HEK293T (cell line): Measurements from ENCODE around the gene L3HYPDH.

Experiments used
- CTCF ChIA-PET: fragments of 350-600 bp; formaldehyde crosslinking; extraction: SDS; loops from one replicate; lab custom pipeline; 2021; ENCODE audit warnings: antibody characterized with exemption, inconsistent platforms; lab: Yijun Ruan, JAX
- POLR2A ChIA-PET: fragments of 350-600 bp; formaldehyde crosslinking; extraction: SDS; loops from one replicate; lab custom pipeline; 2020; ENCODE audit warnings: antibody characterized with exemption, inconsistent platforms; lab: Yijun Ruan, JAX
- DNase-seq: peaks from one replicate; pipeline ENCODE4 v3.0.0; 2012; ENCODE audit warnings: mixed read lengths; ENCODE audit errors: extremely low spot score
- ARNT ChIP-seq: fragments of 450-650 bp; IDR thresholded peaks from 2 replicates; pipeline ENCODE4 v1.6.1; 2017; ENCODE audit warnings: mild to moderate bottlenecking
- BHLHE40 ChIP-seq: fragments of 450-650 bp; IDR thresholded peaks from 2 replicates; pipeline ENCODE4 v1.6.1; 2016; ENCODE audit warnings: mild to moderate bottlenecking, moderate library complexity, borderline replicate concordance
- CTBP1 ChIP-seq: fragments of 450-650 bp; IDR thresholded peaks from 2 replicates; pipeline ENCODE4 v1.6.1; 2016; ENCODE audit warnings: borderline replicate concordance
- ELF4 ChIP-seq: fragments of 450-650 bp; IDR thresholded peaks from 2 replicates; pipeline ENCODE4 v1.6.1; 2017; ENCODE audit warnings: antibody characterized with exemption
- FOXA1 ChIP-seq: fragments of 450-650 bp; IDR thresholded peaks from 2 replicates; pipeline ENCODE4 v1.6.1; 2016; ENCODE audit warnings: mild to moderate bottlenecking
- FOXK2 ChIP-seq: fragments of 450-650 bp; IDR thresholded peaks from 2 replicates; pipeline ENCODE4 v1.6.1; 2016; ENCODE audit warnings: mild to moderate bottlenecking
- FOXM1 ChIP-seq: fragments of 450-650 bp; IDR thresholded peaks from 2 replicates; pipeline ENCODE4 v1.6.1; 2017; ENCODE audit warnings: mild to moderate bottlenecking, borderline replicate concordance
- HDGF ChIP-seq: fragments of 450-650 bp; IDR thresholded peaks from 2 replicates; pipeline ENCODE4 v1.6.1; 2017; ENCODE audit warnings: antibody characterized with exemption, borderline replicate concordance
- L3MBTL2 ChIP-seq: fragments of 450-650 bp; conservative IDR thresholded peaks from 2 replicates; pipeline ENCODE4 v1.6.1; 2016; ENCODE audit warnings: mild to moderate bottlenecking
- LEF1 ChIP-seq: fragments of 450-650 bp; IDR thresholded peaks from 2 replicates; pipeline ENCODE4 v1.6.1; 2017; ENCODE audit warnings: mild to moderate bottlenecking, borderline replicate concordance
- NFRKB ChIP-seq: fragments of 450-650 bp; IDR thresholded peaks from 2 replicates; pipeline ENCODE4 v1.6.1; 2016; ENCODE audit warnings: mild to moderate bottlenecking, moderate library complexity
- SP1 ChIP-seq: fragments of 450-650 bp; IDR thresholded peaks from 2 replicates; pipeline ENCODE4 v1.6.1; 2017
- SUZ12 ChIP-seq: fragments of 450-650 bp; IDR thresholded peaks from 2 replicates; pipeline ENCODE4 v1.6.1; 2016; ENCODE audit warnings: mild to moderate bottlenecking
- TARDBP ChIP-seq: fragments of 450-650 bp; IDR thresholded peaks from 2 replicates; pipeline ENCODE4 v1.6.1; 2016
- ZNF384 ChIP-seq: fragments of 450-650 bp; IDR thresholded peaks from 2 replicates; pipeline ENCODE4 v1.6.1; 2016
- TF ChIP-seq, protein P1 (sequence below): fragments of 450-650 bp; IDR thresholded peaks from 2 replicates; pipeline ENCODE4 v1.6.1; 2016

L3HYPDH gene

DNA sequence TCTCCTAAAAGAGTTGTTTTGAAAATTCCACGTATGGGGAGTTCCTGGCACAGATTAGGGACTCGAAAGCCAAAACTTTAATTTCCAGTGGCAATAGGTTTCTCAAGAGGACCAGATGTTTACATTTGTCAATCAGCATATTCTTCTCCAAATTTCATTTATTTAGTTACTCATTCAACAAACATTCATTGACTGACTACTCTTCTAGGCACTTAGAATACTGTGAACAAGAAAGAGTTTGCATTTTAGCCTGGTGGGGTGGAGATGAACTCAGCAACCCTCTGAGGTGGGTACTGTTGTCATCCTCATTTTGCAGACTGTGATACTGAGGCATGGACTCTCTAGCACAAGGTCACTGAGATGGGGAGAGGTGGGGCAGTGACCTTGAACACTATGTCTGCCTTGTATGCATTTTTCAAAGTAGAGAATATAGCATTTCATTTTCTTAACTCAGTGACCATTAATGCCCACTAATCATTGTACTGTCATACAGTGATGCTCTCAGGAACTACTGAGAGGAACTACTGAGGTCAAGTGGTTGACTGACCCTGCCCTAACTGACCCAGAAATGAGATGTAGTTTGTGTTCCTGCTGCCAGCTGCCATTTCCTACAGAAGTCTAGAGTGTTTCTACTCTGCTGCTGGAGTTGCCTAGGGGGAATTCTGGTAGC is 2.2 kb downstream of the L3HYPDH start:
- CTCF ChIA-PET = interaction anchor here (1.6 kb wide), 1 partner anchor 25 kb away, joined by 3 read pairs; no protein-coding TSS in a partner anchor
- no peak for DNase-seq
- TF ChIP-seq, protein P1, sequence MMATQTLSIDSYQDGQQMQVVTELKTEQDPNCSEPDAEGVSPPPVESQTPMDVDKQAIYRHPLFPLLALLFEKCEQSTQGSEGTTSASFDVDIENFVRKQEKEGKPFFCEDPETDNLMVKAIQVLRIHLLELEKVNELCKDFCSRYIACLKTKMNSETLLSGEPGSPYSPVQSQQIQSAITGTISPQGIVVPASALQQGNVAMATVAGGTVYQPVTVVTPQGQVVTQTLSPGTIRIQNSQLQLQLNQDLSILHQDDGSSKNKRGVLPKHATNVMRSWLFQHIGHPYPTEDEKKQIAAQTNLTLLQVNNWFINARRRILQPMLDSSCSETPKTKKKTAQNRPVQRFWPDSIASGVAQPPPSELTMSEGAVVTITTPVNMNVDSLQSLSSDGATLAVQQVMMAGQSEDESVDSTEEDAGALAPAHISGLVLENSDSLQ = no peak
- TF ChIP-seq FOXM1 (no peak), HDGF (no peak), LEF1 (no peak), NFRKB (no peak), FOXK2 (no peak), ARNT (no peak), FOXA1 (no peak), L3MBTL2 (no peak), CTBP1 (no peak), ZNF384 (no peak), SP1 (no peak), ELF4 (no peak), TARDBP (no peak), SUZ12 (no peak), BHLHE40 (no peak)
- POLR2A ChIA-PET = no interaction called here

DNA sequence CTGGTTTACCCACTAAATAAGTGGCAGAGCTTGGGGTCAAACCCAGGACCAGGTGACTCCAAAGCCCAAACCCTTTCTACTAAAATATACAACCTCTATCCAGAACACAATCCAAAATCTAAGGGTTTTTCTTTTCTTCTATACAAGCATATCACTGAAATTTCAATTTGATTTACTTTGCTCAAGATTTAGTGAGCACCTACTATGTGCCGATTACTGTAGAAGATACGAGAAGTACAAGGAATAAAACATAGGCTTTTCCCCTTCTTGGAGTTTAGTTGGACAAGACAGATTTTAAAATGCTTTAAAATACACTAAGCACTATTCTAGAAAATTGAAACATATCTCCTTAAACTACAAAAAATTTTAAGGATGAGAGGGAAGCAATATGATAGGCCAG is 2.8 kb downstream of the L3HYPDH start:
- POLR2A ChIA-PET = no interaction called here

DNA sequence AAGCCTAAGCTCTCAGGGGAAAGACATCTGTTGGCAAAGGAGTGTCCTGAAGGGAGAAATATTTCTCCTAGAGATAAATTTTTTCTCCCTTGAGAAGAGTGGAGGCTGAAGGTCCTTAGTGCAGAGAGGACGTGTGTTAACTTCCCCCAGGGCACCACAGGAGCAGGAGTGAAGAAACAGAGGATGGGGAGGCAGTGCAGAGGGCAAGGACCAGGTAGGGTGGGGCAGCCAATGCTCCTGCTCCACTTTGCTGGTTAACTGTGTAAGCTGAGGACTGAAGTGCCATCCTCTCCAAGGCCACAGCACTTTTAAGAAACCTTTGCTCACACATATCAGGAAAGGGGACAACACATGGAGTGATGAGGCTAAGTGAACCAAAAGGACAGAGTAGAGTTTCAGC is 4.0 kb downstream of the L3HYPDH start:
- ChIA-PET CTCF (no interaction called here), POLR2A (no interaction called here)
- DNase-seq = no peak
- TF ChIP-seq ARNT (no peak), FOXM1 (no peak), LEF1 (no peak), BHLHE40 (no peak), ELF4 (no peak), SP1 (no peak), L3MBTL2 (no peak), NFRKB (no peak), SUZ12 (no peak), HDGF (no peak), CTBP1 (no peak)
- TF ChIP-seq, protein P1 = no peak

More for the DNA sequence above, 2.8 kb downstream of the L3HYPDH start:
- no peak for DNase-seq
- TF ChIP-seq BHLHE40 (no peak), L3MBTL2 (no peak), ZNF384 (no peak), ARNT (no peak), FOXA1 (no peak), LEF1 (no peak), SP1 (no peak), HDGF (no peak), NFRKB (no peak), TARDBP (no peak), FOXK2 (no peak), SUZ12 (no peak), ELF4 (no peak), FOXM1 (no peak), CTBP1 (no peak)
- TF ChIP-seq, protein P1 = no peak
- CTCF ChIA-PET = no interaction called here

- POLR2A ChIA-PET = no interaction called here
- CTCF ChIA-PET = no interaction called here
- DNase-seq = no peak
- TF ChIP-seq HDGF (no peak), ELF4 (no peak), FOXA1 (no peak), LEF1 (no peak), FOXM1 (no peak), CTBP1 (no peak), L3MBTL2 (no peak), SUZ12 (no peak), ARNT (no peak), ZNF384 (no peak)
- TF ChIP-seq, protein P1 = no peak
Observed at GRCh38 chr14:59478540-59478939, 5.7 kb downstream of the L3HYPDH start.

GRCh38 chr14:59475709-59476108 is 8.5 kb downstream of the L3HYPDH start:
- ChIA-PET CTCF (interaction anchor here (0.6 to 3.9 kb wide), 2 partner anchors 8 to 35 kb away, joined by 3 to 15 read pairs; partner anchors contain the start of genes JKAMP and L3HYPDH), POLR2A (interaction anchor here (2.9 kb wide), 1 partner anchor 8 kb away, joined by 15 read pairs; the partner anchor contains the start of genes JKAMP and L3HYPDH)
- no peak for DNase-seq
- TF ChIP-seq, protein P1 = no peak
- no peak for TF ChIP-seq HDGF
- TF ChIP-seq FOXK2 = no peak
- no peak for TF ChIP-seq BHLHE40
